ENCODE measurements around the gene NAGLU.

DNA sequence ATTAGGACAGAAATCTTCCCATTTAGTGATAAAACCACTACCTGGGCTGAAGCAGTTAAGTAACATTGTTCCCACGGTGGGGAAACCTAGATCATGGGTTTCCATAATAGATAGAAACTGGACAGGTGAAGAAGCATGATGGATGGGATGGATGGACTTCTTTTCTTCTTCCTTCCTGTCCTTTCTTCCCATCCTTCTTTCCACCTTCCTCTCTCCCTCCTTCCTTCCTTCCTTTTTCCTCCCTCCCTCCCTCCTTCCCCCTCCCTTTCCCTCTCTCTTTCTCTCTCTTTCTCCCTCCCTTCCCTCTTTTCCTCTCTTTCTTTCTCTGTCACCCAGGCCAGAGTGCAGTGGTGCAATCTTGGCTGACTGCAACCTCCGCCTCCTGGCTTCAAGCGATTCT lies 38.4 kb downstream of the NAGLU start:
- TF ChIP-seq, protein P1, sequence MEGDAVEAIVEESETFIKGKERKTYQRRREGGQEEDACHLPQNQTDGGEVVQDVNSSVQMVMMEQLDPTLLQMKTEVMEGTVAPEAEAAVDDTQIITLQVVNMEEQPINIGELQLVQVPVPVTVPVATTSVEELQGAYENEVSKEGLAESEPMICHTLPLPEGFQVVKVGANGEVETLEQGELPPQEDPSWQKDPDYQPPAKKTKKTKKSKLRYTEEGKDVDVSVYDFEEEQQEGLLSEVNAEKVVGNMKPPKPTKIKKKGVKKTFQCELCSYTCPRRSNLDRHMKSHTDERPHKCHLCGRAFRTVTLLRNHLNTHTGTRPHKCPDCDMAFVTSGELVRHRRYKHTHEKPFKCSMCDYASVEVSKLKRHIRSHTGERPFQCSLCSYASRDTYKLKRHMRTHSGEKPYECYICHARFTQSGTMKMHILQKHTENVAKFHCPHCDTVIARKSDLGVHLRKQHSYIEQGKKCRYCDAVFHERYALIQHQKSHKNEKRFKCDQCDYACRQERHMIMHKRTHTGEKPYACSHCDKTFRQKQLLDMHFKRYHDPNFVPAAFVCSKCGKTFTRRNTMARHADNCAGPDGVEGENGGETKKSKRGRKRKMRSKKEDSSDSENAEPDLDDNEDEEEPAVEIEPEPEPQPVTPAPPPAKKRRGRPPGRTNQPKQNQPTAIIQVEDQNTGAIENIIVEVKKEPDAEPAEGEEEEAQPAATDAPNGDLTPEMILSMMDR (IDR thresholded peaks at IDR 0.05) = no peak
- TF ChIP-seq POLR2A (IDR thresholded peaks at IDR 0.05) = no peak
- no peak for TF ChIP-seq POLR2AphosphoS5 (IDR thresholded peaks at IDR 0.05)

Data from prostate gland (tissue), 2 donors.